ENCODE data around the gene THSD4.
"Not testable (repeated sequence)": the region's sequence is repeated elsewhere in the genome, so short reads cannot be mapped to it uniquely, and the experiment has no call there.

The THSD4 gene

GRCh38 chr15:71151081-71151480 lies 35.8 kb downstream of the THSD4 start:
- DNase-seq: no peak

GRCh38 chr15:71152542-71152941 lies 37.3 kb downstream of the THSD4 start:
- DNase-seq: no peak

- no peak for DNase-seq
These were observed 38.7 kb downstream of the THSD4 start for GRCh38 chr15:71153823-71154524.

GRCh38 chr15:71154607-71155200 lies 39.4 kb downstream of the THSD4 start:
- no peak for DNase-seq

GRCh38 chr15:71155534-71155933 lies 40.3 kb downstream of the THSD4 start:
- no peak for DNase-seq

- no peak for DNase-seq
These were observed 45.7 kb downstream of the THSD4 start for GRCh38 chr15:71160976-71161375.

GRCh38 chr15:71162309-71162708 lies 47.0 kb downstream of the THSD4 start:
- no peak for DNase-seq

- not testable (repeated sequence) for DNase-seq
These were observed 49.3 kb downstream of the THSD4 start for GRCh38 chr15:71164606-71165005.

- DNase-seq: no peak
These were observed 52.3 kb downstream of the THSD4 start for GRCh38 chr15:71167445-71168165.

GRCh38 chr15:71168166-71168834 lies 53.0 kb downstream of the THSD4 start:
- no peak for DNase-seq

- no peak for DNase-seq
These were observed 54.9 kb downstream of the THSD4 start for GRCh38 chr15:71170163-71170562.

GRCh38 chr15:71171195-71171594 lies 55.9 kb downstream of the THSD4 start:
- DNase-seq: no peak

GRCh38 chr15:71174360-71174759 lies 59.1 kb downstream of the THSD4 start:
- not testable (repeated sequence) for DNase-seq

- no peak for DNase-seq
These were observed 65.9 kb downstream of the THSD4 start for GRCh38 chr15:71180986-71181853.

- no peak for DNase-seq
These were observed 67.3 kb downstream of the THSD4 start for GRCh38 chr15:71182522-71182921.

- no peak for DNase-seq
These were observed 67.8 kb downstream of the THSD4 start for GRCh38 chr15:71183063-71183462.

- DNase-seq: no peak
These were observed 70.4 kb downstream of the THSD4 start for GRCh38 chr15:71185706-71186105.

GRCh38 chr15:71186267-71186666 lies 71.0 kb downstream of the THSD4 start:
- DNase-seq: no peak

GRCh38 chr15:71187078-71187477 lies 71.8 kb downstream of the THSD4 start:
- no peak for DNase-seq

- DNase-seq: no peak
These were observed 72.3 kb downstream of the THSD4 start for GRCh38 chr15:71187526-71187925.

- no peak for DNase-seq
These were observed 74.4 kb downstream of the THSD4 start for GRCh38 chr15:71189718-71190117.

GRCh38 chr15:71191296-71191695 lies 76.0 kb downstream of the THSD4 start:
- DNase-seq: no peak

GRCh38 chr15:71192816-71193215 lies 77.5 kb downstream of the THSD4 start:
- DNase-seq: no peak

All from GOT3 (cell line).